ENCODE measurements around the gene GIMAP8. TPM values are rescaled to one million over a fixed set of nuclear protein-coding genes. Genes with fewer than 3 reads are reported as not detected.
A peak's percentile ranks its signal among the peaks of the same experiment; 100 is the strongest.
"Not testable (repeated sequence)": the region's sequence is repeated elsewhere in the genome, so short reads cannot be mapped to it uniquely, and the experiment has no call there.

The GIMAP8 gene
- total RNA-seq, 2 experiments from 2014 or later: 2.9 to 3.8 TPM

DNA sequence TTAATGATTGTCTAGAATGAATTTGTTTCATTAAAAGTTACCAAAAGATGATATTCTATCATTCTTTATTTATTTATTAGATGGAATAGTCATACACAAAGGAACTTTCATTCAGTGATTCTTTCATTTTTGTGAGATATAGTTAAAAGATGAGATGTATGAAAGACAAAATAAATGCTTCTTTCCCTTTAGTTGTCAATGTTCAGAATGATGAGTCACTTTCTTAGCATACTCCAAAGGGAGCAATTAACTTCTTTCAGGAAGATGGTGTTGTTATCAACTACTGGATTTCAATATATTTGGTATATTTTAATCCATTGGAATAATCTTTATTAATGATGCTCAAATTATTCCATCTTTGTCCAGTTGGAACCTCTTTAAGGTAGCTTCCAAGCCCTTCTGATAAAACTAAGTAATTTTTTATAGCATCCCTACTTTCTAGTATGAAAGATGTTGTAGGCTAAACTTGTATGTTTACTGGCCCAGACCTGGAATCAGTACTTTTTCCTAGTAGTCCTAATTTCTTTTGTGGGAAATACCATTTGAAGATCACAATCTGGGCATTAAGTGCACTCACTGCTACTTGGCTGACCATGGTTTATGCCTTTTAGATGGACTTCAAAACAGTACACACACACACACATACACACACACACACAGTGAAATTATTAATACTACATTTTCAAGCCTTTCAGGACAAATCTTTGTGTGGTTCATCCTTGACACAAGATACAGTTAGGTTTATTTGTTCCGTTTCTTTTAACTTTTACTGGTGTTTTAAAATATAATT, 66.7 kb downstream of the GIMAP8 start:
- POLR2A ChIA-PET: interaction anchor here (1.1 to 12.2 kb wide), 14 partner anchors 14 to 238 kb away, joined by 3 to 499 read pairs (median 30); partner anchors contain the start of genes GIMAP1, GIMAP2, GIMAP4 and GIMAP6
- peaks cover 4% of the 10 kb centered on the region for H3K9me3 Mint-ChIP-seq
- ATAC-seq (ENCODE audit: poor library complexity) (no peak), DNase-seq (peak in 1 of 14 experiments; percentile 25)
- H3K4me1 ChIP-seq (ENCODE audit: insufficient read depth, low read length): peaks cover 23% of the 10 kb centered on the region
- peak overlapping the region; percentile 63 to 84 for H3K27ac ChIP-seq (ENCODE audit: low read depth in 1 of 2, low read length in 2 of 2)
- peaks cover 34% of the 10 kb centered on the region for H3K36me3 ChIP-seq (ENCODE audit: insufficient read depth, low read length)
- H3K9me3 ChIP-seq (ENCODE audit: control insufficient read depth in 1 of 2, insufficient read depth in 1 of 2, low read length in 2 of 2): peaks cover 0 to 3% of the 10 kb centered on the region in 2 experiments
- H3K27ac Mint-ChIP-seq: peak overlapping the region; percentile 93
- H3K27me3 ChIP-seq (ENCODE audit: control insufficient read depth in 1 of 2, insufficient read depth in 2 of 2, low read length in 2 of 2): no peaks in the 10 kb centered on the region
- CTCF ChIA-PET: interaction anchor here (1.0 to 7.2 kb wide), 4 partner anchors 36 to 69 kb away, joined by 3 to 51 read pairs (median 14); no protein-coding TSS in a partner anchor
- H3K4me3 ChIP-seq (ENCODE audit: low read length): peak overlapping the region; percentile 79
- TF ChIP-seq, protein P1, sequence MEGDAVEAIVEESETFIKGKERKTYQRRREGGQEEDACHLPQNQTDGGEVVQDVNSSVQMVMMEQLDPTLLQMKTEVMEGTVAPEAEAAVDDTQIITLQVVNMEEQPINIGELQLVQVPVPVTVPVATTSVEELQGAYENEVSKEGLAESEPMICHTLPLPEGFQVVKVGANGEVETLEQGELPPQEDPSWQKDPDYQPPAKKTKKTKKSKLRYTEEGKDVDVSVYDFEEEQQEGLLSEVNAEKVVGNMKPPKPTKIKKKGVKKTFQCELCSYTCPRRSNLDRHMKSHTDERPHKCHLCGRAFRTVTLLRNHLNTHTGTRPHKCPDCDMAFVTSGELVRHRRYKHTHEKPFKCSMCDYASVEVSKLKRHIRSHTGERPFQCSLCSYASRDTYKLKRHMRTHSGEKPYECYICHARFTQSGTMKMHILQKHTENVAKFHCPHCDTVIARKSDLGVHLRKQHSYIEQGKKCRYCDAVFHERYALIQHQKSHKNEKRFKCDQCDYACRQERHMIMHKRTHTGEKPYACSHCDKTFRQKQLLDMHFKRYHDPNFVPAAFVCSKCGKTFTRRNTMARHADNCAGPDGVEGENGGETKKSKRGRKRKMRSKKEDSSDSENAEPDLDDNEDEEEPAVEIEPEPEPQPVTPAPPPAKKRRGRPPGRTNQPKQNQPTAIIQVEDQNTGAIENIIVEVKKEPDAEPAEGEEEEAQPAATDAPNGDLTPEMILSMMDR (IDR thresholded peaks at IDR 0.05): no peak
- peak overlapping the region; percentile 100 for H3K4me3 Mint-ChIP-seq
- intact Hi-C loops (cut with DNase I, micrococcal nuclease): loop anchor here (5.0 kb wide), 4 partner anchors 50 to 220 kb away; partner anchors contain the start of genes GIMAP5 (in 1 of the 2) and GIMAP6 (in 1 of the 2)
- peaks cover 46% of the 10 kb centered on the region for H3K4me1 Mint-ChIP-seq (ENCODE audit: low read depth)
- no peaks in the 10 kb centered on the region for H3K27me3 Mint-ChIP-seq
- H3K36me3 Mint-ChIP-seq (ENCODE audit: low read depth): peaks cover 82% of the 10 kb centered on the region

DNA sequence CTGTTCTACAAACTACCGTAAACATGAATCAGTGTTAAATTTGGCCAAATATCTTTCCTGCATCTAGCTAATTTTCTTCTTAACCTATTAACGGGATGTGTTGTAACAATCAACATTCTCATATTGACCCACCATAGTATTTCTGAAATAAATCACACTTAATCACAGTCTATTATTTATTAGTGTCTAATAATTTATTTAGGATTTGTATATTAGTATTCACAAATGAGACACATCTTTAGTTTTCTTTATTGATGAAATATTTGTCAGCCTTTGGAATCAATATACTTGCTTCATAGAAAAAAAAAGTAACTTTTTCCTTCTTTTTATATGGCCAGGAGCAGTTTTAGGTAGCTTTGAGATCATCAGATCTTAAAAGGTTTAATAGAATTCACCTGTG, 68.9 kb downstream of the GIMAP8 start:
- no peaks in the 10 kb centered on the region for H3K27me3 ChIP-seq (ENCODE audit: control insufficient read depth in 1 of 2, insufficient read depth in 2 of 2, low read length in 2 of 2)
- peak overlapping the region; percentile 79 for H3K4me3 ChIP-seq (ENCODE audit: low read length)
- Mint-ChIP-seq H3K27me3 (no peaks in the 10 kb centered on the region), H3K36me3 (ENCODE audit: low read depth) (peaks cover 99% of the 10 kb centered on the region), H3K27ac (peak overlapping the region; percentile 93), H3K9me3 (peaks cover 6% of the 10 kb centered on the region), H3K4me3 (peak overlapping the region; percentile 100), H3K4me1 (ENCODE audit: low read depth) (peaks cover 37% of the 10 kb centered on the region)
- peaks cover 11 to 12% of the 10 kb centered on the region in 2 experiments for H3K9me3 ChIP-seq (ENCODE audit: control insufficient read depth in 1 of 2, insufficient read depth in 1 of 2, low read length in 2 of 2)
- ChIA-PET POLR2A (interaction anchor here (0.6 to 12.2 kb wide), 21 partner anchors 8 to 236 kb away, joined by 3 to 499 read pairs (median 12); partner anchors contain the start of genes GIMAP1, GIMAP2, GIMAP4 and GIMAP5), CTCF (interaction anchor here (0.7 to 3.9 kb wide), 5 partner anchors 35 to 213 kb away, joined by 3 to 20 read pairs (median 3); no protein-coding TSS in a partner anchor)
- H3K27ac ChIP-seq (ENCODE audit: low read depth in 1 of 2, low read length in 2 of 2): peak overlapping the region; percentile 59 to 60
- no peak for ATAC-seq (ENCODE audit: poor library complexity)
- TF ChIP-seq, protein P1 (IDR thresholded peaks at IDR 0.05): no peak
- peaks cover 34% of the 10 kb centered on the region for H3K36me3 ChIP-seq (ENCODE audit: insufficient read depth, low read length)
- DNase-seq: no peak
- peaks cover 12% of the 10 kb centered on the region for H3K4me1 ChIP-seq (ENCODE audit: insufficient read depth, low read length)
- intact Hi-C loops (cut with DNase I, micrococcal nuclease): loop anchor here (2.0 to 5.0 kb wide), 6 partner anchors 17 to 218 kb away; partner anchors contain the start of genes GIMAP4 (in 1 of the 2), GIMAP5 (in 1 of the 2) and GIMAP6 (in 1 of the 2)

GRCh38 chr7:150520145-150520544, 69.7 kb downstream of the GIMAP8 start:
- ChIA-PET POLR2A (interaction anchor here (0.9 to 12.2 kb wide), 22 partner anchors 9 to 235 kb away, joined by 3 to 499 read pairs (median 12); partner anchors contain the start of genes GIMAP1, GIMAP2, GIMAP4 and GIMAP5), CTCF (interaction anchor here (1.7 to 3.9 kb wide), 2 partner anchors 48 to 71 kb away, joined by 7 to 20 read pairs; no protein-coding TSS in a partner anchor)
- no peaks in the 10 kb centered on the region for H3K27me3 ChIP-seq (ENCODE audit: control insufficient read depth in 1 of 2, insufficient read depth in 2 of 2, low read length in 2 of 2)
- Mint-ChIP-seq H3K9me3 (peaks cover 6% of the 10 kb centered on the region), H3K27me3 (no peaks in the 10 kb centered on the region), H3K27ac (peak overlapping the region; percentile 93), H3K36me3 (ENCODE audit: low read depth) (peaks cover 99% of the 10 kb centered on the region), H3K4me1 (ENCODE audit: low read depth) (peaks cover 36% of the 10 kb centered on the region), H3K4me3 (peak overlapping the region; percentile 100)
- DNase-seq (peak in 9 of 14 experiments; percentile 23 to 59 (median 47)), ATAC-seq (ENCODE audit: poor library complexity) (peak; percentile 33)
- intact Hi-C loops (cut with DNase I, micrococcal nuclease): loop anchor here in 1 of 2 experiments (2.0 kb wide), 1 partner anchor 217 kb away; the partner anchor contains the start of gene GIMAP5
- TF ChIP-seq, protein P1 (IDR thresholded peaks at IDR 0.05): no peak
- H3K4me3 ChIP-seq (ENCODE audit: low read length): peak overlapping the region; percentile 79
- H3K9me3 ChIP-seq (ENCODE audit: control insufficient read depth in 1 of 2, insufficient read depth in 1 of 2, low read length in 2 of 2): peaks cover 12 to 19% of the 10 kb centered on the region in 2 experiments
- peaks cover 34% of the 10 kb centered on the region for H3K36me3 ChIP-seq (ENCODE audit: insufficient read depth, low read length)
- peaks cover 12% of the 10 kb centered on the region for H3K4me1 ChIP-seq (ENCODE audit: insufficient read depth, low read length)
- H3K27ac ChIP-seq (ENCODE audit: low read depth in 1 of 2, low read length in 2 of 2): peak overlapping the region; percentile 59 to 60

DNA sequence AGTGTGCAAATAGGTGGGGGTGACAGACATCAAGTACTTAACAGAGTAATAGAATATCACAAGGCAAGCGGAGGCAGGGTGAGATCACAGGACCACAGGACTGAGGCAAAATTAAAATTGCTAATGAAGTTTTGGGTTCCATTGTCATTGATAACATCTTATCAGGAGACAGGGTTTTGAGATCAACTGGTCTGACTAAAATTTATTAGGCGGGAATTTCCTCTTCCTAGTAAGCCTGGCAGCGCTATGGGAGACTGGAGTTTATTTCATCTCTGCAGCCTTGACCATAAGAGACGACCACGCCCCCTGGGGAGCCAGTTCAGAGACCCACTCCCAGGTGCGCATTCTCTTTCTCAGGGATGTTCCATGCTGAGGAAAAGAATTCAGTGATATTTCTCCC, 72.5 kb downstream of the GIMAP8 start:
- Mint-ChIP-seq H3K4me1 (ENCODE audit: low read depth) (peaks cover 53% of the 10 kb centered on the region), H3K27ac (peak overlapping the region; percentile 93), H3K36me3 (ENCODE audit: low read depth) (peaks cover 98% of the 10 kb centered on the region), H3K9me3 (peaks cover 18% of the 10 kb centered on the region), H3K4me3 (peak overlapping the region; percentile 43)
- H3K27me3 Mint-ChIP-seq; H3K27ac ChIP-seq (ENCODE audit: low read depth in 1 of 2, low read length in 2 of 2); intact Hi-C loops (cut with DNase I, micrococcal nuclease); H3K27me3 ChIP-seq (ENCODE audit: control insufficient read depth in 1 of 2, insufficient read depth in 2 of 2, low read length in 2 of 2); ATAC-seq (ENCODE audit: poor library complexity); H3K4me3 ChIP-seq (ENCODE audit: low read length); CTCF ChIA-PET; DNase-seq: not testable (repeated sequence)
- Histone ChIP-seq H3K9me3 (ENCODE audit: control insufficient read depth in 1 of 2, insufficient read depth in 1 of 2, low read length in 2 of 2) (peaks cover 12 to 34% of the 10 kb centered on the region in 2 experiments), H3K36me3 (ENCODE audit: insufficient read depth, low read length) (peaks cover 28% of the 10 kb centered on the region), H3K4me1 (ENCODE audit: insufficient read depth, low read length) (peaks cover 12% of the 10 kb centered on the region)
- POLR2A ChIA-PET: interaction anchor here (10.2 kb wide), 1 partner anchor 46 kb away, joined by 164 read pairs; the partner anchor contains the start of gene GIMAP4

Data from CD4-positive, alpha-beta T cell (primary cell).